HEK293 (cell line): Measurements from ENCODE around the gene CENPT.

Experiments
- GLI2 ChIP-seq: fragments of 450-650 bp; formaldehyde crosslinking; IDR thresholded peaks from 2 replicates; pipeline ENCODE4; 2017; ENCODE audit warnings: missing biosample characterization, missing genetic modification characterization, low read depth, borderline replicate concordance
- KLF10 ChIP-seq: fragments of 450-650 bp; IDR thresholded peaks from 2 replicates; pipeline ENCODE4 v1.5.1; 2018; ENCODE audit warnings: missing biosample characterization, mild to moderate bottlenecking, missing genetic modification characterization
- PATZ1 ChIP-seq: fragments of 450-650 bp; formaldehyde crosslinking; IDR thresholded peaks from 2 replicates; pipeline ENCODE4 v1.5.1; 2016; ENCODE audit warnings: missing biosample characterization, missing genetic modification characterization
- PRDM10 ChIP-seq: fragments of 450-650 bp; formaldehyde crosslinking; IDR thresholded peaks from 2 replicates; pipeline ENCODE4 v1.5.1; 2016; ENCODE audit warnings: missing biosample characterization, missing genetic modification characterization
- SCRT2 ChIP-seq: fragments of 450-650 bp; formaldehyde crosslinking; IDR thresholded peaks from 2 replicates; pipeline ENCODE4 v1.5.1; 2016; ENCODE audit warnings: missing biosample characterization, missing genetic modification characterization
- ZBTB17 ChIP-seq: fragments of 450-650 bp; formaldehyde crosslinking; IDR thresholded peaks from 2 replicates; pipeline ENCODE4 v1.5.1; 2016; ENCODE audit warnings: missing biosample characterization, missing genetic modification characterization
- ZBTB21 ChIP-seq: fragments of 450-650 bp; formaldehyde crosslinking; IDR thresholded peaks from 2 replicates; pipeline ENCODE4 v1.5.1; 2017; ENCODE audit warnings: missing biosample characterization, missing genetic modification characterization
- ZNF121 ChIP-seq: fragments of 450-650 bp; formaldehyde crosslinking; IDR thresholded peaks from 2 replicates; pipeline ENCODE4 v1.5.1; 2016; ENCODE audit warnings: missing biosample characterization, missing genetic modification characterization
- ZNF23 ChIP-seq: fragments of 450-650 bp; formaldehyde crosslinking; IDR thresholded peaks from 2 replicates; pipeline ENCODE4 v1.5.1; 2016; ENCODE audit warnings: missing biosample characterization, missing genetic modification characterization, borderline replicate concordance
- ZNF335 ChIP-seq: fragments of 450-650 bp; formaldehyde crosslinking; conservative IDR thresholded peaks from 2 replicates; pipeline ENCODE4 v1.5.1; 2016; ENCODE audit warnings: missing biosample characterization, missing genetic modification characterization
- ZNF423 ChIP-seq: fragments of 450-650 bp; formaldehyde crosslinking; IDR thresholded peaks from 2 replicates; pipeline ENCODE4 v1.5.1; 2016; ENCODE audit warnings: missing biosample characterization, missing genetic modification characterization
- ZNF48 ChIP-seq: fragments of 450-650 bp; formaldehyde crosslinking; IDR thresholded peaks from 2 replicates; pipeline ENCODE4 v1.5.1; 2016; ENCODE audit warnings: missing biosample characterization, missing genetic modification characterization
- ZNF561 ChIP-seq: fragments of 450-650 bp; IDR thresholded peaks from 2 replicates; pipeline ENCODE4 v1.5.1; 2018; ENCODE audit warnings: missing biosample characterization, missing genetic modification characterization, borderline replicate concordance
- ZNF585B ChIP-seq: fragments of 450-650 bp; formaldehyde crosslinking; IDR thresholded peaks from 2 replicates; pipeline ENCODE4 v1.5.1; 2016; ENCODE audit warnings: missing biosample characterization, missing genetic modification characterization
- ZNF639 ChIP-seq: fragments of 450-650 bp; formaldehyde crosslinking; IDR thresholded peaks from 2 replicates; pipeline ENCODE4 v1.5.1; 2016; ENCODE audit warnings: missing biosample characterization, missing genetic modification characterization
- ZNF660 ChIP-seq: fragments of 450-650 bp; IDR thresholded peaks from 2 replicates; pipeline ENCODE4 v1.5.1; 2018; ENCODE audit warnings: missing biosample characterization, mild to moderate bottlenecking, missing genetic modification characterization
- ZNF664 ChIP-seq: fragments of 450-650 bp; formaldehyde crosslinking; IDR thresholded peaks from 2 replicates; pipeline ENCODE4 v1.5.1; 2016; ENCODE audit warnings: missing biosample characterization, missing genetic modification characterization
- ZNF768 ChIP-seq: fragments of 450-650 bp; formaldehyde crosslinking; IDR thresholded peaks from 2 replicates; pipeline ENCODE4 v1.5.1; 2018; ENCODE audit warnings: missing biosample characterization, mild to moderate bottlenecking, missing genetic modification characterization
- ZNF776 ChIP-seq: fragments of 450-650 bp; formaldehyde crosslinking; IDR thresholded peaks from 2 replicates; pipeline ENCODE4 v1.5.0; 2017; ENCODE audit warnings: missing biosample characterization, missing genetic modification characterization, borderline replicate concordance
- ZSCAN30 ChIP-seq: fragments of 450-650 bp; IDR thresholded peaks from 2 replicates; pipeline ENCODE4 v1.5.1; 2018; ENCODE audit warnings: missing biosample characterization, mild to moderate bottlenecking, missing genetic modification characterization, moderate library complexity
- TF ChIP-seq, protein P1 (sequence below): fragments of 450-650 bp; formaldehyde crosslinking; IDR thresholded peaks from 2 replicates; pipeline ENCODE4 v1.5.1; 2016; ENCODE audit warnings: missing biosample characterization, missing genetic modification characterization
- TF ChIP-seq, protein P2 (sequence below): fragments of 450-650 bp; formaldehyde crosslinking; IDR thresholded peaks from 2 replicates; pipeline ENCODE4 v1.5.1; 2016; ENCODE audit warnings: missing biosample characterization, missing genetic modification characterization, borderline replicate concordance
- TF ChIP-seq, protein P3 (sequence below): fragments of 450-650 bp; formaldehyde crosslinking; IDR thresholded peaks from 2 replicates; pipeline ENCODE4 v1.5.1; 2016; ENCODE audit warnings: missing biosample characterization, missing genetic modification characterization

Gene CENPT

DNA sequence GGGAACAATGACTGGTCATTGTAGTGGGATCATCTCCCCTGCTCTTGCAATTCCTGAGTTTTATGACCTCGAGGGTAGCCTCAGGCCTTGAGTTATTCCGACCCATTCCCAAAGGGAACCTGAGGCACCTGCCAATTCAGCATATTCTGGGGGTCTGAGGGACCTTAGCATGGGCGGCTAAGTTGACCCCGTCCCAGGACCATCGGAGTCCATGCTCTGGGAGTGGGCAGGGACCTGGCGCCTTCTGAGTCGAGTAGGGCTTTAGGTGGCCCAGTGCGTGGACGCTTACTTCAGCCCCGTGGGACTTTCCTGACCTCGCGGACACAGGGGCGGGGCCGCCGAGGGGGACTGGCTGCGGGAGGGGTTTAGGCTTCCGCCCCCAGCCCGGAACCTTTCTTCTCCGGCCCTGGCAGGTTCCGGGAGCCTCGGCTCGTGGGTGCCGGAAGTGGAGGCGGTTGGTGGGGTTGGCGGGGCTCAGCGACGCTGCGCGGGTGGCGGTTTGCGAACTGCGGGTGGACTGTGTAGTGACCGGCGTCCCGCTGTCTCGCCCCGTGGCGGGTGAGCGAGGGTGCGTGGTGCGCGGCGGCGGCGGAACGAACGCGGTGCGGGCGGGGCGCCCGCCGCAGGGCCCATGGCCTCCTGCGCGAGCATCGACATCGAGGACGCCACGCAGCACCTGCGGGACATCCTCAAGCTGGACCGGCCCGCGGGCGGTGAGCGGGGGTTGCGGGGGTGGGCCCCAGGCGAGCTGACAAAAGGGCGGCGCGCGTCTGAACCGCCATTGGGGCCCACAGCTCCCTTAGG is 25.3 kb upstream of the CENPT start, which contains the start of gene EDC4 (continued):
- TF ChIP-seq, protein P1, sequence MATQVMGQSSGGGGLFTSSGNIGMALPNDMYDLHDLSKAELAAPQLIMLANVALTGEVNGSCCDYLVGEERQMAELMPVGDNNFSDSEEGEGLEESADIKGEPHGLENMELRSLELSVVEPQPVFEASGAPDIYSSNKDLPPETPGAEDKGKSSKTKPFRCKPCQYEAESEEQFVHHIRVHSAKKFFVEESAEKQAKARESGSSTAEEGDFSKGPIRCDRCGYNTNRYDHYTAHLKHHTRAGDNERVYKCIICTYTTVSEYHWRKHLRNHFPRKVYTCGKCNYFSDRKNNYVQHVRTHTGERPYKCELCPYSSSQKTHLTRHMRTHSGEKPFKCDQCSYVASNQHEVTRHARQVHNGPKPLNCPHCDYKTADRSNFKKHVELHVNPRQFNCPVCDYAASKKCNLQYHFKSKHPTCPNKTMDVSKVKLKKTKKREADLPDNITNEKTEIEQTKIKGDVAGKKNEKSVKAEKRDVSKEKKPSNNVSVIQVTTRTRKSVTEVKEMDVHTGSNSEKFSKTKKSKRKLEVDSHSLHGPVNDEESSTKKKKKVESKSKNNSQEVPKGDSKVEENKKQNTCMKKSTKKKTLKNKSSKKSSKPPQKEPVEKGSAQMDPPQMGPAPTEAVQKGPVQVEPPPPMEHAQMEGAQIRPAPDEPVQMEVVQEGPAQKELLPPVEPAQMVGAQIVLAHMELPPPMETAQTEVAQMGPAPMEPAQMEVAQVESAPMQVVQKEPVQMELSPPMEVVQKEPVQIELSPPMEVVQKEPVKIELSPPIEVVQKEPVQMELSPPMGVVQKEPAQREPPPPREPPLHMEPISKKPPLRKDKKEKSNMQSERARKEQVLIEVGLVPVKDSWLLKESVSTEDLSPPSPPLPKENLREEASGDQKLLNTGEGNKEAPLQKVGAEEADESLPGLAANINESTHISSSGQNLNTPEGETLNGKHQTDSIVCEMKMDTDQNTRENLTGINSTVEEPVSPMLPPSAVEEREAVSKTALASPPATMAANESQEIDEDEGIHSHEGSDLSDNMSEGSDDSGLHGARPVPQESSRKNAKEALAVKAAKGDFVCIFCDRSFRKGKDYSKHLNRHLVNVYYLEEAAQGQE (tag by site-specific recombination), result peak; percentile 35; the same call in 1 of the 2 replicates
- TF ChIP-seq ZNF768 (tag by site-specific recombination), result no peak
- TF ChIP-seq ZBTB17, result 0 out of 2 replicates have a peak, but pooled peaks have one; percentile 21
- TF ChIP-seq ZNF23 (tag by site-specific recombination), result no peak
- peak; percentile 90 for TF ChIP-seq ZNF335 (tag by site-specific recombination)
- no peak for TF ChIP-seq ZNF48 (tag by site-specific recombination)
- TF ChIP-seq ZNF121 (tag by site-specific recombination), result no peak
- peak; percentile 78 for TF ChIP-seq KLF10
- TF ChIP-seq ZNF664 (tag by site-specific recombination), result no peak
- peak; percentile 98 for TF ChIP-seq ZNF660 (tag by site-specific recombination)
- TF ChIP-seq ZNF561, result peak; percentile 73
- TF ChIP-seq PATZ1 (tag by site-specific recombination), result peak; percentile 97
- TF ChIP-seq, protein P2, sequence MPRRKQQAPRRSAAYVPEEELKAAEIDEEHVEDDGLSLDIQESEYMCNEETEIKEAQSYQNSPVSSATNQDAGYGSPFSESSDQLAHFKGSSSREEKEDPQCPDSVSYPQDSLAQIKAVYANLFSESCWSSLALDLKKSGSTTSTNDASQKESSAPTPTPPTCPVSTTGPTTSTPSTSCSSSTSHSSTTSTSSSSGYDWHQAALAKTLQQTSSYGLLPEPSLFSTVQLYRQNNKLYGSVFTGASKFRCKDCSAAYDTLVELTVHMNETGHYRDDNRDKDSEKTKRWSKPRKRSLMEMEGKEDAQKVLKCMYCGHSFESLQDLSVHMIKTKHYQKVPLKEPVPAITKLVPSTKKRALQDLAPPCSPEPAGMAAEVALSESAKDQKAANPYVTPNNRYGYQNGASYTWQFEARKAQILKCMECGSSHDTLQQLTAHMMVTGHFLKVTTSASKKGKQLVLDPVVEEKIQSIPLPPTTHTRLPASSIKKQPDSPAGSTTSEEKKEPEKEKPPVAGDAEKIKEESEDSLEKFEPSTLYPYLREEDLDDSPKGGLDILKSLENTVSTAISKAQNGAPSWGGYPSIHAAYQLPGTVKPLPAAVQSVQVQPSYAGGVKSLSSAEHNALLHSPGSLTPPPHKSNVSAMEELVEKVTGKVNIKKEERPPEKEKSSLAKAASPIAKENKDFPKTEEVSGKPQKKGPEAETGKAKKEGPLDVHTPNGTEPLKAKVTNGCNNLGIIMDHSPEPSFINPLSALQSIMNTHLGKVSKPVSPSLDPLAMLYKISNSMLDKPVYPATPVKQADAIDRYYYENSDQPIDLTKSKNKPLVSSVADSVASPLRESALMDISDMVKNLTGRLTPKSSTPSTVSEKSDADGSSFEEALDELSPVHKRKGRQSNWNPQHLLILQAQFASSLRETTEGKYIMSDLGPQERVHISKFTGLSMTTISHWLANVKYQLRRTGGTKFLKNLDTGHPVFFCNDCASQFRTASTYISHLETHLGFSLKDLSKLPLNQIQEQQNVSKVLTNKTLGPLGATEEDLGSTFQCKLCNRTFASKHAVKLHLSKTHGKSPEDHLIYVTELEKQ (tag by site-specific recombination), result no peak; the same call in 1 of the 2 replicates
- peak; percentile 92 for TF ChIP-seq ZSCAN30
- TF ChIP-seq ZNF776, result no peak
- TF ChIP-seq ZNF585B, result no peak
- TF ChIP-seq SCRT2 (tag by site-specific recombination), result 0 out of 2 replicates have a peak, but pooled peaks have one; percentile 20
- TF ChIP-seq, protein P3, sequence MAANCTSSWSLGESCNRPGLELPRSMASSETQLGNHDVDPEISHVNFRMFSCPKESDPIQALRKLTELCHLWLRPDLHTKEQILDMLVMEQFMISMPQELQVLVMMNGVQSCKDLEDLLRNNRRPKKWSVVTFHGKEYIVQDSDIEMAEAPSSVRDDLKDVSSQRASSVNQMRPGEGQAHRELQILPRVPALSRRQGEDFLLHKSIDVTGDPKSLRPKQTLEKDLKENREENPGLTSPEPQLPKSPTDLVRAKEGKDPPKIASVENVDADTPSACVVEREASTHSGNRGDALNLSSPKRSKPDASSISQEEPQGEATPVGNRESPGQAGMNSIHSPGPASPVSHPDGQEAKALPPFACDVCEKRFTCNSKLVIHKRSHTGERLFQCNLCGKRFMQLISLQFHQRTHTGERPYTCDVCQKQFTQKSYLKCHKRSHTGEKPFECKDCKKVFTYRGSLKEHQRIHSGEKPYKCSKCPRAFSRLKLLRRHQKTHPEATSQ (tag by site-specific recombination), result 0 out of 2 replicates have a peak, but pooled peaks have one; percentile 64
- peak; percentile 62 for TF ChIP-seq PRDM10 (tag by site-specific recombination)
- TF ChIP-seq ZBTB21 (tag by site-specific recombination), result peak; percentile 55; the same call in 1 of the 2 replicates
- TF ChIP-seq GLI2 (tag by site-specific recombination), result no peak
- no peak for TF ChIP-seq ZNF423 (tag by site-specific recombination)
- peak; percentile 77 for TF ChIP-seq ZNF639 (tag by site-specific recombination)
